ENCODE measurements around the gene LIN7A.

LIN7A gene

DNA sequence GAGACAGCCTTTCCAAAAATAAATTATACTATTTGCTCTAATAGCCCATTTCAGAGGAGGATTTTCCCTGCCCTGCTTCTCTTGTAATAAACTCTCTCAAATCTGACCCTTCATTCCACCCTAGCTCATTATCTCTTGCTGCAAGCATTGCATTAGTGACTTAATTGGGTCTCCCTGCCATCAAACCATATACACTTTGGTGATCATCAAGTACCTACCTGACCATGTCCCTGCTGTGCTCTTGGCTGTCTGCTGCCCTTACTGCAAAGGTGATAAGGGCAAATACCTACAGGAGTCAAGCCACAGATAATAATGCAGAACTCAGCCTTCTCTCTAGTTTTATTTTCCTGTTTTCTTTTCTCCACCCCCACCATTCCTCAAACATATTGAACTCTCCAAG is 88.4 kb downstream of the LIN7A start:
- no peak for DNase-seq

DNA sequence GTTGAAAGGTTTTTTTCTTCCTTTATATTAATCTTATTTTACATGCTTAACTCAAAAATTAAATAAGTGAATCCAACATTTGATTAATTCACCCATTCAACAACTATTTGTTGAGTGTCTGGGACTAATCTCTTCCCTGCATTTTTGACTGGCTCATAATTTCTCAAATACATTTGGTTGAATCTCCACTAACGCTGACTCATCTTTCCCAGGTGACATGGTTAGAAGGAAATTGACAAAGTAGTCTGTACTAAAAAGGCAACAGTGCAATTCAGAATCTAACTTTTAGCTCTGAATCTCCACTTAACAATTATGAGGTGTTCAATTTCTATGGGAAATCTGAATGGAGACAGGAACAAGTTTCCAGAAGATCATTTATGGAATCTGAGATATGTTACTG is 88.9 kb downstream of the LIN7A start:
- DNase-seq: no peak

GRCh38 chr12:80847575-80847974 is 90.2 kb downstream of the LIN7A start:
- DNase-seq: no peak

- no peak for DNase-seq
These were observed 90.8 kb downstream of the LIN7A start for GRCh38 chr12:80846952-80847351.

- no peak for DNase-seq
These were observed 92.1 kb downstream of the LIN7A start for GRCh38 chr12:80845639-80846038.

DNA sequence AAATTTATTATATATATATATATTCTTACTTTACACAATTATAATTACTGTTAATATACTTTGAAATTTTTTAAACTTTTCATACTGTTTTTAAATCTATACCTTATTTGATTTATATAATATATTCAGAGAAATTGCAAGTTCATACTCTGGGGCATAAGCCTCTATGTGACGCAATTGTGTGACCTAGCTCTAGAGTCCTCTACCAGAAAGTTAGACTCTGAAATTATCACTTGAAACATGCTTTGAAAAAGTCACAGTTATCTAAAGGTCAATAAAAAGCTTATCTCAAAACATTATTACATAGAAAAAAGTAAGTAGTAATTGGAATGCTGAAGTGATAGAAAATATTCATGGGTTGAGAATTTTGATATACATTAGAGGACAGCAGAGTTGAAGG is 93.8 kb downstream of the LIN7A start:
- DNase-seq: no peak

DNA sequence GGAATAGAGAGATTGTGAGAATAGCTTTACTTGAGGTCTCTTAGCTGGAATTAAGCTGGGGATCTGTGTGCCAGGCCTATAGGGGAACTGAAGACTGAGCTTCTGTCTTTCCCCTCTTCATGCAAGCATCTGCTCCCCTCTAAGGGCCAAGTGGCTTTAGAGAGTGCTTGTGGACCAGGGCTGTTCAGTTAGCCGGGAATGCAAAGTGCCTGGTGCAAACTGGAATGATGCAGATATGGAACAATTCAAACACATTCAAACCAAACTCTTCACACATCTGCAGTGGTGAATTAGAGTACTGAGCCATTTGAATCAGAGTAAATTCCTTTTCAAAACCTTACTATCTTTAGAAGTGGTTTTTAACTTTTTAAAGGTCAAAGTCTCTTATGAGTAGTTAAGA is 99.0 kb downstream of the LIN7A start:
- no peak for DNase-seq

DNA sequence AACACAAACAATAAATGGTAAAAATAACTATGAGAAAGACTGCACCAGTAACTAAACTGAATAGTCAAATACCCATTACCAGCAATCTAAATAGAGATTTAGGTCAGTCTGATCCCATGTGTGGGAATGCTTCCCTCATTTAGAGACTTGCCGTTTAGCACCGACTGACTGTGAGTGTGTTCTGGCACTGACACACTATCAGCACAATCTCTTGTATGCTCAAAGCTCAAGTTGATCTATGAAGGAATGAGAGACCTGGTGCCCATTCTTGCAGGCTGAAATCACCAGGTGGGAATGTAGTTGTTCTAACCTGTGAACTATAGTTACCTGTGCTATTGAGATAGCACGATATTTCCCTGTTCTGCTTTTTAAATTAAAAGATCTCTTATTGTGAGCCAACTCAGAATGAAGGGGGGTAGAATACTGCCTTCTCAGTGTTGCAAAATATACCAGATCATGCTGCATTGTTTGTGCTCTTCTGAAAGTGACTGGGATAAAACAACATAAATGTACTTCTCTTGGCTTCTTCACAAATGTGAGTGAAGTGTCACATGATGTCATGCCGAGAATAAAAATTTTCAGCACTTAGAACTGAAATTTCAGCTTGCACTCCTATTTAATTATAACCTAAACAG is 99.6 kb downstream of the LIN7A start:
- no peak for DNase-seq

GRCh38 chr12:80837342-80837978 is 100.3 kb downstream of the LIN7A start:
- DNase-seq: no peak

GRCh38 chr12:80834724-80835123 is 103.0 kb downstream of the LIN7A start:
- no peak for DNase-seq

DNA sequence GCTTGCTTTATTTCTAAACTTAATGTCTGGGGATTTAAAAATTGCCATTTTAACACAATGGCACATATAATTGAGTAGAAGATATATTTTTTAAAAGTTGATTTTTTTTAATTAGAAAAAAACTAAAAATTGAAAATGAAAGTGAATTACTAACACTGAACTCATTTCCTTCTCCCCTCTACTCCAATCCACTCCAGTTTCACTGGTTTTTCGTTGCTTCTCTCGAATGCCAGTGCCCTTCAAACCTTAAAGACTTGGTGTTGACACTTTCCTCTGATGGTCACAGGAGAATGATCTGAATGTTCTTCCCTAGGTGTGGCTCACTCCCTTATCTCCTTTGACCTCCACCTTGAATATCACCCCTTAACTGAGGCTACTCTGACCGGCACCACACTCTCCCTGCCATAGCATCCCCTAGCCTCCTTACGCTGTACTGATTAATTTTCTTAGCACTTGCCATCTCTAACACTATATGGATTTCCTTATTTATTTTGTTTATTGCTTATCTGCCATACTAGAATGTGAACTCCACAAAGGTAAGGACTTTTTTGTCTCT is 107.1 kb downstream of the LIN7A start:
- DNase-seq: no peak

DNA sequence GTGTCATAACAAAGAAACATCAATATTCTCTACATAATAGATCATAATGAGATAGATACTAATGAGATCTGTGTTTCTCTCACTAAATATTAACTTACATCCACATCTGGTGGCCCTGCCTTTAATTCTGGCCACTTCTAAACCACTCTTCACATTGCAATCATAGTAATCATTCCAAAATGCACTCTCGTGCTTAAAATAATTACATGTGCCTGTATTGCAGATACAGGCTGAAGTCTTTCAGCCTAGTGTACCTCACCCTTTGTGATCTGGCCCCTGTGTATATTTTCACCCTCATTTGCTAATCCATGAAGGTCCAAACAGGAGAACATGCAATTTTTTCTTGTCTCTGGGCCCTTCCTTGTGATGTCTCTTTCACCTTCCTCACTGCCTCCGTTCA is 108.0 kb downstream of the LIN7A start:
- no peak for DNase-seq

DNA sequence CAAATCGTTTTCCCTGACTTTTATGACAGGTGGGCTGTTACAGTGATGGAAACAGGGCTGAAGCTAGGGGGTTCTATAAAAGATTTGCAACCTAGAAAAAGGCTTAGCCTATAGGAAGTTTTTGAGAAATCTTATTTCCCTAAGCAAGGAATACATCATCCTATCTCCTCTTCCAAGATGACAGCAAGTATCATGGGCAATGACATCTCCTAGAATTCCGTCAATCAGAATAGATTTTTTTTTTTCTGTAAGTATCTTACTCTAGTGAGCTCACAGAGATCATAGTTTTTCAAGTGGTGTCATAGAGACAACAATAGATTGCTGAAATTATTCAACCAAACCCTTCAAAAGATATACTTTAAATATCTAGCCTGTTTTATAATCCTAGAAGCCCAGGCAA is 112.2 kb downstream of the LIN7A start:
- DNase-seq: no peak

GRCh38 chr12:80823393-80823792 is 114.3 kb downstream of the LIN7A start:
- no peak for DNase-seq

DNA sequence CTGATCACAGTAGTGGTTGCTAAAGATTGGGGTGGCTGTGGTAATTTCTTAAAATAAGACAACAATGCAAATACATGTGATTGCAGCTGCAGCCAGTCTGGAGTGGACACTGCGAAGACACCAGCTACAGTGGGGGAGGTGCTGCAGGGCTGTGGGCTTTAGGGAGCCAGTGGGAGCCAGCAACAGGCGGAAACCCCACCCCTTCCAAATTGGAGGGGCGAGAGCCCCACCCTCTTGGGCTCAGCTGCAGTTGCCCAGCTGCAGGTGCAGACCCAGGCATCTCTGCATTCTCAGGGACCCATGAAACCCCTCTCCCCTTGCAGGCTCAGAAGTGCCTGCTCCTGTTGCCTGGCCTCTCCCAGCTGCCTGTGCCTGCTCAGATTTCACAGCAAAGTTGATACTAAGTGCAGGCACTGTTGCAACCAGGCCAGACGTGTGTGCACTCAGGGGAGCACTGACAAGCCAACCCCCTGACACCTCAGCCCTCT is 116.2 kb downstream of the LIN7A start:
- no peak for DNase-seq

DNA sequence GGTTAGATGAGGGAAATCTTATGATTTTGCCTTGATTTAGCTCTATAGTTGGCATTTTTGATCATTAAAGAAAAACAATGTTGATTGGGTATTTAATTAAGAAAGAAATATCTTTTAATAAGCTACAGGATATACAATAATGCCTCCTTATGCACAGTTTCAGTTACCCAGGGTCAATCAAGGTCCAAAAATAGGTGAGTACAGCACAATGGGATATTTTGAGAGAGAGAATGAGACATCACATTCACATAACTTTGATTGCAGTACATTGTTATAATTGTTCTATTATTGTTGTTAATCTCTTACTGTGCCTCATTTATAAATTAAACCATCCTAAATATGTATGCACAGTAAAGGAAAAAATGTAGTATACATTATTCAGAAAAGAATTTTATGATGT is 118.9 kb downstream of the LIN7A start:
- no peak for DNase-seq

DNA sequence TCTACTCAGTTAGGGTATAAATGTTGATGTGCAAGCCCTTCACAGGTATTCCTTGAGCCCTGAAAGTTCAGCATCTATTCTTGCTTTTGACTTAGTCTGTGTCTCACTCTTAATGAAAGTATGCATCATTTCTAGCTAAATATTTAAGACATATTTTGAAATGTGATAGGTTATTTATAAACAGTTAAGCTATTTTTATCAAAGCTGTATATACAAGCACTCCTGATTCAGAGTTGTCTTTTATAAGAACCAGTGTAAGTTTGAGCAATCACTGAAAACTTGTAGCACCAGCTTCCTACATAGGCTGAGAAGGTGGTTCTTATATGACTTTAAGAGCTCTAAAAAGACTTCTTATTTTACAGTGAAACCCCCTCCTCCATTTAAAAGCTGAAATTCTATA is 122.4 kb downstream of the LIN7A start:
- no peak for DNase-seq

DNA sequence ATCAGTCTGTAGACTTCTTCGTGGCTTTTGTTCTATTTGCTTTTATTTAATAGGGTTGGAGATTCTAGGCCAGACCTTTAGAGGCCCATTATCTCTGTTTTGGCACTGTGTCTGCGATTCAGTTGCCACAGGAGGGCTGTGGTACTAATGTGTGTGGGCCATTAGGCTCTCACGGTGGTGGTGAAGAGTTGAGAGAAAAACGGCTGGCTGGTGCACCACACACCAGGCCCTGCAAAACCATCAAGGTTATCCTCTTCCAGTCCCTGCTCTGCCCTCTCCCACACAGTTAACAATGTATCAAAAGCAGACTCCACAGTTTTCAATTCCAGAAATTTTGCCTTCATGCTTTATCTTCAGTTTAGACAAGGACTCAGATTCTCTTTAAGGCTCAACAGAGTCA is 123.3 kb downstream of the LIN7A start:
- no peak for DNase-seq

- no peak for DNase-seq
These were observed 123.9 kb downstream of the LIN7A start for GRCh38 chr12:80813820-80814219.

GRCh38 chr12:80811957-80812708 is 125.6 kb downstream of the LIN7A start:
- no peak for DNase-seq

DNA sequence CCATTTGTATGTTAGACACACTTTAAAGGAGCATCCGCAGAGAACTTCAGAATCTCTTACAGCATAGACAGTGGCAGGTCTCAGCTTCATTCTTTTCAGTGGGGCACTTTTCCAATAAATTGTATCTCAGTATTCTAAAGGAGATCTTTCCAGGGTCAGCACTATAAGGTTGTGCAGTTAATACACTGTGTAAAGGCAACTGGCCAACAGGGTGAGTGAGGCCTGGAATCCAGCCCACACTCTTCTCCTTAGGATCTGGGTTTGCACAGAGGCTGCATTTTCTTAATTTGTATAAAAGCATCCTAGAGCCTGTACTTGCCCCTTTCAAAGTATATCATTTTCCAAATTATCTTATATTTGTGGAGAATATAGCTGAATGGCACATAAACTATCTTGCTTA is 126.9 kb downstream of the LIN7A start:
- no peak for DNase-seq

DNA sequence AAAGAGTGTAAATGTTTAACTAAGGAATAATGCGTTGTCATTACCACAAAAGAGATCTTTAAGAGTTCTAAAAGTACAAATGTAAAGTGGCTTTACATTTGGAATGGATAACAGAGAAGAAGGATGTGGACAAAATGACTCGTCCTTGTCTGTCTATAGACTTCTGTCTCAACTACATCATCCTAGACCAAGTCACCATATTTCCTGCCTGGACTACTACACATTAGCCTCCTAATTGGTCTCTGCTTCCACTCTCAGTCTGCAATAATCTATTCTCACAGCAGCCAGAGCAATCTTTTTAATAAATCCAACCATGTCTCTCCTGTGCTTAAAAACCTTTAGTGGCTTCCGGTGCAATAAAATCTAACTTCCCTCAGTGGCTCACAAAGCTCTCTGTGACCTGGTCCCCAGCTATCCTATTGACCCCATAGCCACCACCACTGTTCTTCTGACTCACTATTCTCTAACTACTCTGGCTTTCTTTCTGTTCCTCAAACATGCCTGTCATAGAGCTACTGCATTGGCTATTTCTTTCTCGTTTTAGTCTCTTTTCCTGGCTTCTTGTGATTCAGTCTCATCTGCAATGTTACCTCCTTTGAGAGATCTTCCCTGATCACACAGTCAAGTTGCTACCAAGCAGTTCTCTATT is 130.0 kb downstream of the LIN7A start:
- no peak for DNase-seq

GRCh38 chr12:80805106-80805505 is 132.6 kb downstream of the LIN7A start:
- no peak for DNase-seq

Data from activated CD4-positive, CD25-positive, alpha-beta regulatory T cell (primary cell).